Endothelial cell of hepatic sinusoid (primary cell): Measurements from ENCODE around the gene AGBL4.

Experiments
- in situ Hi-C: cut with HindIII; loops from 2 replicates; pipeline ENCODE4 v1.10.0; 2017; ENCODE audit warnings: low sequenced_read_pairs

Gene AGBL4

GRCh38 chr1:48570568-48570967 lies 1453.2 kb downstream of the AGBL4 start:
- in situ Hi-C loops = no loop called here

DNA sequence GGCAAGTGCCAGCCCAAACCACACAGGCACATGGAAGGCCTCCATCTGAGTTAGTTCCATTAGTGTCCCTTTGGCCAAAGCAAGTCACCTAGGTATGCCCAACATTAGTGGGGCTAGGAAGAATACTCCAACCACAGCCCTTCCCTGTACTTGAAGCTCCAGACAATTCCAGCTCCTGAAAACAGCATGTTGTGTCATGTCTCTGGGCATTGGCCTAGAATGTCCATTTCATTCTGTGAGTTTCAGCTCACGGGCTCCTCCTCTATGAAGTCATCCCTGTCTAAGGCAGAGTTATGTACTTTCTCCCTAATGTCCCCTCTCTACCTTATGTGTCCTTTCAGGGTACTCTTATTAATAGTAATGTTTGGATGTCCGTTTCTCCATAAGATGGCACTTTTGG lies 1455.3 kb downstream of the AGBL4 start:
- in situ Hi-C loops = no loop called here

GRCh38 chr1:48566492-48566891 lies 1457.3 kb downstream of the AGBL4 start:
- in situ Hi-C loops = no loop called here

DNA sequence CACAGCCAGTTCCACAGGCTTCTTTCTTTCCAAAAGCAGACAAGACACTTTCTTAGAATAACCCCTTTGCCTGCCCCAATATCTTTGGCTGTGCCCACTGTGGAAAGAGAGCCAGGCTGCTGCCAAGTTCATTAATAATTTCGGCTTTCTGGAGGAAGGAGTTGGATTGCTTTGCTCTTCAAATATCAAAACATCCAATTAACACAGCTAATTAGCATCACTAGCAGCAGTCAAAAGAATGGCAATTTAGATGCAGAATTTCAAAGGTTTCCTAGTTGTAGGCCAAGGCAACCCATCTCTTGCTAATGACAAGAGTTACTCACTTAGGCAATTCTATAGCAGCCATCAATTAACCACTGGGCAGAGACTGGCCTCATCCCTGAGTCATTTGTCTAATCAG lies 1460.7 kb downstream of the AGBL4 start:
- in situ Hi-C loops = no loop called here

GRCh38 chr1:48561444-48561843 lies 1462.3 kb downstream of the AGBL4 start:
- in situ Hi-C loops = no loop called here

- in situ Hi-C loops = no loop called here
Observed at GRCh38 chr1:48560577-48560976, 1463.2 kb downstream of the AGBL4 start.

DNA sequence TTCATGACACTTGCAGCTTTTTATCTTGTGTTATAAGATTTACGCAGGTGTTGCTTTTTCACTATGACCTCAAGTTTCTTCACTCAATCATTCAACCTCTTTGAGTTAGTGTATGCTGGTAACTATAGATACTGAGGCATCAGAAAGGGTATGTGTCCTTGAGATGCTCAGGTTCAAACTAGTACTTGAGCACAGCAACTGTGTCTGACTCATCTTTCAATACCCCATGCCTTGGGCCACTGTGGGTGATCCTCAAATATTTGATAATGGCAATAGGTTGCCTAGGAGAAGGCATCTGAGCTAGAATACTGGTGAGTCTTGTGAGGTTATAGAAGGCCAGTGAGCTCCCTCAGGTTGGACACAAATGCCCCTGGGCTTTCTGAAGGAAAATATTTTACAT lies 1463.6 kb downstream of the AGBL4 start:
- in situ Hi-C loops = no loop called here

GRCh38 chr1:48558366-48558765 lies 1465.4 kb downstream of the AGBL4 start:
- in situ Hi-C loops = no loop called here

DNA sequence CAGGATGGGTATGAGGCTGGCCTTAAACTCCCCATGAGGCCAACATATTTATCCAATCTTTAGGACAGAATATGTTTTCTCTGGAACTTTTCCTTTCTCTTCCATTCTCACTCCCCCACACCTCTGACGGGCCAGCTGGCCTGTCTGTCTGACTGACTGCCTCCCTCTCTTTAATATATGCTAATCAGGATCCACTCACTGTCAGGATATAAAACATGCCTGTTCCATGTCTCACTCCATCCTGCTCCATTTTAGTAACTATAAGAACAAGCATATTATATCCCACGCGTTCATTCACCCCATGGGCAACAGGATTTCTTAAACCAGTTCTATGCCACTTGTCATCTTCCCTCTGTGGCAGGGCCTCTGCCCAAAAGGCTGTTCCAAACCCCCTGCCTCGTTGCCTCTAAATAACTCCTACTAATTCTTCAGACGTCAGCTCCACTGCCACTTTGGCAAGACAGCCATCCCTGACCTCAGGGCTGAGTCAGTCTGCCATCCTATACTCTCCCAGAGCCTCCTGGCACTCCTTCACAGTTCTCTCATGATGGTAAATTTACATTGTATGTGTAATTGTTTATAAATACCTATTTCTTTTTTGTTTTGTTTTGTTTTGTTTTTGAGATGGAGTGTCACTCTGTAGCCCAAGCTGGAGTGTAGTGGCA lies 1467.4 kb downstream of the AGBL4 start:
- in situ Hi-C loops = no loop called here

DNA sequence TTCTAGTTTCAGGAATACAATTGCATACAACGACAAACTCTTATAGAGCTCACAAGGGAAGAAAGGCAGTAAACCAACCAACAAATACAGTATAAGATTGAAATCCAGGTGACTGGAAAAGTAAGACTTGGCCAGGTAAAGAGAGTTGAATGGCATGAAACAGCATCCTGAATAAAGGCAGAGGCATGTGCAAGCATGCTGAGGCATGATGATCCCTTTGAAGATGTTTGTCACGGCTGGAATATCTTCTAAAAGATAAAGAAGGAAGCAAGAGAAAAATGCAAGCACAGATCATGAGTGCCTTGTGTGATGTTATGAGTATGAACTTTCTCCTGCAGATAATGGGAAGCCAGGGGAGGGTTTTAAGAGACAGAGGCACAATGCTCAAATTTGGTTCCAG lies 1468.5 kb downstream of the AGBL4 start:
- in situ Hi-C loops = no loop called here

DNA sequence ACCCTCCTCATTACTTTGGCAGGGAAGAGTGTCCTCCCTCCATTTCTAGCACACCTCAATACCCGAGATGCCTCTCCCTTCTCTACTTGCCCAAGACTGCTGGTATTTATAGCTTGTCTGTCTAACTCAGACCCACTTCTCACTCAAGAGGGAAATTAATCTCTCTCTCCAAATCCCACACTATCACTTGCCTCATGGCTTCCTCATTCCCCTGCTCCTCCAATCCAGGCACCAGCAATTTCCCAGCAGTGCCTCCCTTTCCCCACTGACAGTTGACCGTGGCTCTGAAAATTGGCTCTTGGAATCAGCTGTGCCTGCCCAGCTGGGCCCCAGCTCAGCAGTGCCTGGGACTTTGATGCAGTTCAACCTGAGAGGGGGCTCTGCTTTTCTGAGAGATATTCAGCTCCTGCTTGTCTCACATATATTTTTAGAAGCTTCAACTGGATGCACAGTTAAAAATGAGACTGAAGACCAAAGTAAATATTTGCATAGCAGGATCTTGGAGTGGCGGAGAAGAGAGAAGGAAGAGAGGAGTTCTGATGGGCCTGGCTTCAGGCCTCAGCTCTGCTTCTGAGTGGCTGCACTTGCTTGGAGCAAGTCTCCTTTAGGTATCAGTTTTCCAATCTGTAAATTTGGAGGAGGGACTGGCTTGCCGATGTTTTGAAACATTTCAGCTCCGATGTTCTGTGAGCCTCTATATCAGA lies 1470.7 kb downstream of the AGBL4 start:
- in situ Hi-C loops = no loop called here

- in situ Hi-C loops = no loop called here
Observed at GRCh38 chr1:48552420-48552819, 1471.3 kb downstream of the AGBL4 start.

DNA sequence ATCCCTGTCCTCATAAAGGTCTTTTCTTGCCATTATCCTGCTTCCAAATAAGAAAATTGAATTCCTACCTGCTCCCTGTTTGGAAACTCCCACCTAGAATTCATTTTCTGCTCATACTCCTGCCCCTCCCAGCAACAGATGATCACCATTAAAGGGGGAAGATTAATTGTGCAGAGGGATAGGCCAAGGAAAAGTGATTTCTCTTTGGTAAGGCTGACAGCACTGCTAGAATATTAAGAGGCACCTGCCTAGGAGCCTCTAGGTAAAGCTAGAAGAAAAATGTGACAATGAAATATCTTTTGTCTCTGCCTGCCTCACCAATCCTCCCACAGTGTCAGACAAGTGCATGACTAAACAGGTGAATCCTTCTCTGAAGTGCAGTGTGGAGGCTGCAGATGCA lies 1474.8 kb downstream of the AGBL4 start:
- in situ Hi-C loops = no loop called here

DNA sequence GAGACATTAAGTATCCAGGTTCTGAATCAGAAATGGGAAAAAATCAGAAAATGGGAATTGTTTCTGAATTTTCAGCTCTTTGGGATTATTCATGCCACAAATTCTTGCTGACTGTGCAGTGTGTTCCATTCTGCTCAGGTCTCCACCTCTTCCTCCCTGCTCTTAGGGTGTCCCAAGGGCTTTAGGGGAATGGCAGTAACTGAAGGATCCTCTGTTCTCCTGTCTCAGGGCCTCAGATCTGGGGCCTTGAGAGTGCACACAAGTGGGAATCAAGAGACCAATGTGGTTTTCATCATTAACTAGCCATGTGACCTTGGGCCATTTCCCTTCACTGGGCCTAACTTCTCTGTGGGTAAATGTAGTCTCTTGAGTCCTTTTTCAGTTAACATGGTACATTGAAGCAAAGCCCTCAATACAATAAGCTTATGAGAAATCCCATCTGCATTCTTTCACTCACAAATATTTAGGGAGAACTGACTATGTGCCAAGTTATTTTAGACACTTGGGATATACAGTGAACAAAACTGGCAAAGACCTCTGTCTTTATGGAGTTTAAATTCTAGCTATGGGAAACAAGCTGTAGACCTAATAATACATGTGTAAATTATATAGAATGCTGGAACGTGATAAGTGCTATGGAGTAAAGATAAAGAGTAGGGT lies 1476.1 kb downstream of the AGBL4 start:
- in situ Hi-C loops = no loop called here

- in situ Hi-C loops = no loop called here
Observed at GRCh38 chr1:48543854-48544253, 1479.9 kb downstream of the AGBL4 start.

- in situ Hi-C loops = no loop called here
Observed at GRCh38 chr1:48540587-48540986, 1483.2 kb downstream of the AGBL4 start.

DNA sequence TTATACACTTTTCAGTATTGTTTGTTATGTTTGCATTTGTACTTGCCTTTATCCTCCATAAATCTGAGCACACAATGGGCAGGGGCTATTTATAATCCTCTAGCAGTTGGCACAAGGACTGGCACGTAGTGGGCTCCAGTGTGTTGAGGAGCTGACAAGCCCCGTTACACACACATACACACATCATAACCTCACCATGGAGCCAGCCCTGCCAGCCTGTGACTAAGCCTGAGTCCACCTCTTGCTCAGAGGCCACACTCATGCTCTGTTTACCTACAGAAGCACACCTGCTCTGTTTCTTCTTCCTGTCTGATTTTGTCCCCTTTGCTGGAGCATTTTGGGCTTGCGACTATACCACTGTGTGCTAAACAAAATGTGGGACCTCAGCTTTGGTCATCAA lies 1487.3 kb downstream of the AGBL4 start:
- in situ Hi-C loops = no loop called here

- in situ Hi-C loops = no loop called here
Observed at GRCh38 chr1:48532976-48533375, 1490.8 kb downstream of the AGBL4 start.

DNA sequence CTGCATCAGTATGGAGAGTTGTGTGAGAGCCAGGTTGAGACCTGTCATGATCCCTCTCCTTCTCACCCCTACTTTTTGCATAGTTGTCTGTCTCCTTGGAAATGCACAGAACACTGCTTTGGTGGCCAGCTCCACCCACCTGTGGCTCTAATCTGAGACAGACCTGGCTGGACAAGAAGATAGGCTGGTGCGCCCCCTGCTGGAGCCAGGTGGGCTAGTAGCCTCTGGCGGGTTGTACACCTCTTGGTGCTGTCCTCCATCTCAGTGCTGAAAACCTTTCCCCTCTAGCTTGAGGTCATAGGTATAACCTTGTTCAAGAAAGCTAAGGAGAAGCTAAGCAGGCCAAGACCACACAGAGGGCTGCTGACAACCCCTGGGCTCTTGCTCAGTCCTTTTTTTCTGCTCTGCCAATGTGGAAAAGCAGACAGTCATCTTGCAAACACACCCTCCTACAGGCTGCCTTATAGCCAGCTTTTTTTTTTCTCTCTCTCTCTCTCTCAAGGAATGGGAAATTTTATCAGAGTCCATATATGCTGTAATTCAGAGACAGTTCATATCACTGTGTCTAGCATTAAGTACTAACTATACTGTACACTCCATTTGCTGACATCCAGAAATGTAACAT lies 1492.9 kb downstream of the AGBL4 start:
- in situ Hi-C loops = no loop called here

DNA sequence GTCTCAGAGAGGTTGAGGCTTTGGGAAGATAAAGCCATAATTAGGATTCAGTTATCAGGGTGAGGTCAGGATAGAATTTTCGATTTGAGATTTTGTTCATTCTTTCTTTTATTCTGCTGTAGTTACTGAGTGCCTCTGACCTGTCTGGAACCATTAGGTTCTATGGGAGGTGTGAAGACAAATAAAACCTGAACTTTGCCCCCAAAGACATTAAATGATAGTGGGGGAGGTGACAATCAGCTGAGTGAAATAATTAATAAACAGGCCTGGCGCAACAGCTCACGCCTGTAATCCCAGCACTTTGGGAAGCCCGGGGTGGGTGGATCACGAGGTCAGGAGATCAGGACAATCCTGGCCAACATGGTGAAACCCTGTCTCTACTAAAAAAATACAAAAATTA lies 1496.7 kb downstream of the AGBL4 start:
- in situ Hi-C loops = no loop called here

- in situ Hi-C loops = no loop called here
Observed at GRCh38 chr1:48526008-48526710, 1497.6 kb downstream of the AGBL4 start.
